HCT116 (cell line): ENCODE results near the gene PSMB7. TPM values are rescaled to one million over a fixed set of nuclear protein-coding genes. Genes with fewer than 3 reads are reported as not detected.

Experiments
- ATAC-seq: fragments of 200-7000 bp; cut with Tn5 transposase; 2 replicates; pipeline ENCODE4 v1.9.1; 2020; ENCODE audit warnings: mild to moderate bottlenecking, moderate library complexity
- BruUV-seq: library from RNA; stranded (reverse); fragments of 400-500 nt; replicated peaks from 2 replicates; lab custom pipeline; 2021; lab: Mats Ljungman, UMichigan
- CTCF ChIA-PET: fragments of 300-600 bp; sonication (Branson Sonifier 250); formaldehyde crosslinking; loops from one replicate; lab custom pipeline; 2021; ENCODE audit warnings: antibody characterized with exemption; lab: Charles Lee
- POLR2A ChIA-PET: fragments of 300-600, 350-600 bp; sonication (Branson Sonifier 250); formaldehyde crosslinking; loops from one replicate; lab custom pipeline; 2021; ENCODE audit warnings: antibody characterized with exemption; lab: Charles Lee
- RAD21 ChIA-PET, 2 experiments: fragments of 300-600 bp; sonication (Branson Sonifier 250); formaldehyde crosslinking; loops; one replicate each; lab custom pipeline; 2023; ENCODE audit warnings: low total read pairs in 2 of 2; ENCODE audit not compliant: uncharacterized antibody in 2 of 2, unreplicated experiment in 2 of 2, low non-redundant PET in 1 of 2; lab: Charles Lee
- DNase-seq: peaks from one replicate; pipeline ENCODE4 v3.0.0-alpha.2; 2010; ENCODE audit warnings: low read depth, low spot score
- H2AFZ ChIP-seq: fragments of 200-600 bp; shearing (Covaris generic), sonication (generic); 2 replicates; pipeline ENCODE4 v1.6.1; 2017; ENCODE audit warnings: low read depth, mixed run types, mixed read lengths, antibody characterized with exemption, low read length; ENCODE audit not compliant: poor library complexity, severe bottlenecking
- H3K27ac ChIP-seq: 2 replicates; pipeline ENCODE4 v1.5.1; 2012; ENCODE audit warnings: low read depth, low read length
- H3K27me3 ChIP-seq: fragments of 200-600 bp; sonication (generic); 2 replicates; pipeline ENCODE4 v1.6.1; 2016; ENCODE audit warnings: mixed run types, low read length, mixed read lengths; ENCODE audit not compliant: insufficient read depth
- H3K36me3 ChIP-seq, 2 experiments: fragments of 200-500 bp in 1 of 2; fragments of 200-600 bp in 1 of 2; sonication (Bioruptor generic) in 1 of 2; sonication (generic) in 1 of 2; 2 replicates each; pipeline versions ENCODE4 v1.5.1 to v1.6.1; 2014 to 2016; ENCODE audit warnings: low read length in 2 of 2, inconsistent platforms in 1 of 2, mixed read lengths in 1 of 2, mixed run types in 1 of 2; ENCODE audit not compliant: insufficient read depth in 2 of 2, control insufficient read depth in 1 of 2
- H3K4me1 ChIP-seq, 2 experiments: fragments of 200-600 bp in 1 of 2; sonication (generic) in 1 of 2; 2 replicates each; pipeline versions ENCODE4 v1.5.1 to v1.6.1; 2012 to 2017; ENCODE audit warnings: low read length in 2 of 2, inconsistent platforms in 1 of 2, mild to moderate bottlenecking in 1 of 2, mixed read lengths in 1 of 2, mixed run types in 1 of 2, moderate library complexity in 1 of 2; ENCODE audit not compliant: insufficient read depth in 2 of 2, control insufficient read depth in 1 of 2
- H3K4me2 ChIP-seq: fragments of 200-600 bp; sonication (generic); 2 replicates; pipeline ENCODE4 v1.6.1; 2017; ENCODE audit warnings: mixed run types, low read length, mixed read lengths
- H3K4me3 ChIP-seq, 2 experiments: fragments of 200-600 bp in 1 of 2; sonication (generic) in 1 of 2; replicated peaks in 1 of 2; 2 replicates each; pipeline ENCODE4 v1.5.1; 2011 to 2016; ENCODE audit warnings: low read length in 2 of 2, control low read depth in 1 of 2, low read depth in 1 of 2, mild to moderate bottlenecking in 1 of 2, mixed read lengths in 1 of 2, mixed run types in 1 of 2
- H3K79me2 ChIP-seq: fragments of 200-600 bp; sonication (generic); 2 replicates; pipeline ENCODE4 v1.6.1; 2017; ENCODE audit warnings: mild to moderate bottlenecking, mixed run types, low read length, moderate library complexity, mixed read lengths; ENCODE audit not compliant: insufficient read depth
- H3K9ac ChIP-seq: fragments of 200-600 bp; sonication (generic); 2 replicates; pipeline ENCODE4 v1.6.1; 2016; ENCODE audit warnings: low read length, mixed read lengths
- H3K9me2 ChIP-seq: fragments of 200-600 bp; sonication (generic), shearing (Covaris generic); 2 replicates; pipeline ENCODE4 v1.6.1; 2017; ENCODE audit warnings: mixed run types, mild to moderate bottlenecking, moderate library complexity; ENCODE audit not compliant: insufficient read depth
- H3K9me3 ChIP-seq, 2 experiments: fragments of 200-500 bp in 1 of 2; fragments of 200-600 bp in 1 of 2; sonication (Bioruptor generic) in 1 of 2; sonication (generic) in 1 of 2; 2 replicates each; pipeline ENCODE4 v1.6.1; 2014 to 2017; ENCODE audit warnings: low read length in 2 of 2, mixed read lengths in 2 of 2, inconsistent platforms in 1 of 2, low read depth in 1 of 2, mild to moderate bottlenecking in 1 of 2, mixed run types in 1 of 2, moderate library complexity in 1 of 2; ENCODE audit not compliant: control insufficient read depth in 1 of 2, insufficient read depth in 1 of 2
- H4K20me1 ChIP-seq: fragments of 200-600 bp; sonication (generic), shearing (Covaris generic); 2 replicates; pipeline ENCODE4 v1.6.1; 2017; ENCODE audit warnings: mixed run types, mild to moderate bottlenecking, moderate library complexity; ENCODE audit not compliant: insufficient read depth
- CBX3 ChIP-seq: IDR thresholded peaks from 2 replicates; pipeline ENCODE4 v1.6.1; 2012; ENCODE audit warnings: low read depth
- CEBPB ChIP-seq: IDR thresholded peaks from 2 replicates; pipeline ENCODE4 v1.6.1; 2012; ENCODE audit warnings: low read depth
- EGR1 ChIP-seq: IDR thresholded peaks from 2 replicates; pipeline ENCODE4 v1.6.1; 2012; ENCODE audit warnings: low read depth
- EZH2 ChIP-seq: fragments of 200-600 bp; sonication (generic); IDR thresholded peaks from 2 replicates; pipeline ENCODE4 v1.6.1; 2017; ENCODE audit warnings: antibody characterized with exemption, mixed run types
- EZH2phosphoT487 ChIP-seq: fragments of 200-600 bp; IDR thresholded peaks from 2 replicates; pipeline ENCODE4 v1.6.1; 2018; ENCODE audit warnings: antibody characterized with exemption, borderline replicate concordance
- FOSL1 ChIP-seq: IDR thresholded peaks from 2 replicates; pipeline ENCODE4 v1.6.1; 2012; ENCODE audit warnings: low read depth
- JUND ChIP-seq: IDR thresholded peaks from 2 replicates; pipeline ENCODE4 v1.6.1; 2012
- POLR2A ChIP-seq: IDR thresholded peaks from 2 replicates; pipeline ENCODE4 v1.7.0; 2011; ENCODE audit warnings: borderline replicate concordance; ENCODE audit not compliant: insufficient read depth, insufficient read length; ENCODE audit errors: extremely low read depth
- SIN3A ChIP-seq: IDR thresholded peaks from 2 replicates; pipeline ENCODE4 v1.6.1; 2012; ENCODE audit warnings: low read depth
- SP1 ChIP-seq: IDR thresholded peaks from 2 replicates; pipeline ENCODE4 v1.6.1; 2012; ENCODE audit warnings: low read depth
- TCF7L2 ChIP-seq: IDR thresholded peaks from 2 replicates; pipeline ENCODE4 v1.7.0; 2011; ENCODE audit warnings: borderline replicate concordance, inconsistent platforms; ENCODE audit not compliant: insufficient read depth, insufficient read length; ENCODE audit errors: extremely low read depth
- ZFX ChIP-seq: fragments of 450-650 bp; IDR thresholded peaks from 2 replicates; pipeline ENCODE4 v1.6.1; 2017
- intact Hi-C: fragments of 100-400 bp; cut with micrococcal nuclease; formaldehyde crosslinking; loops from 2 replicates; pipeline ENCODE4 v1.10.0; 2022
- total RNA-seq: library from RNA; stranded (reverse); gene quantifications from one replicate; pipeline ENCODE4 v1.2.1, GENCODE V29; 2021; ENCODE audit not compliant: unreplicated experiment
- TF ChIP-seq, protein P1 (sequence below): IDR thresholded peaks from 2 replicates; pipeline ENCODE4 v1.6.1; 2011; ENCODE audit warnings: mild to moderate bottlenecking, low read length, moderate library complexity; ENCODE audit not compliant: insufficient replicate concordance; ENCODE audit errors: extremely low read depth

PSMB7 gene
- total RNA-seq, 1 experiment from 2014 or later = 222 TPM

DNA sequence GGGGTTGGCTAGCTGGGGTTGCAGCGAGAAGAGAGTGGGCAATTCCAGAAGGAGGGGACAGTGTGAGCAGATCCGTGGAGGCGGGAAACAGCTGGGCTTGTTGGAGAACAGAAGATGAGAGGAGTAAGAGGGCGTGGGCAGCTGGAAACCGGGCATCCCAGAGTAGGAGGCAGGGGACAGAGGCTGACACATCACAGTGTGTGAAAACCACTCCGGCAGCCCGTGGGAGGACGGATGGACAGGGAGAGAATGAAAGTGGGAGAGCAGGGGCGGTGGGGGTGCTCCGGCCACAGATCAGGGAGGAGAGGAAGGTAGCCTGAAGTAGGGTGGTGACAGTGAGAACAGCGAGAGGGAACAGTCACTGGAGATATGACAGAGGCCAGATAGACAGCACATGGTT is 8.3 kb upstream of the PSMB7 start:
- RAD21 ChIA-PET = no interaction called here
- POLR2A ChIA-PET = no interaction called here
- Histone ChIP-seq H2AFZ (no peak overlapping the region), H4K20me1 (no peaks in the 10 kb centered on the region), H3K9me3 (no peaks in the 10 kb centered on the region), H3K4me1 (no peaks in the 10 kb centered on the region; a peak in 3 of 4 replicates), H3K36me3 (no peaks in the 10 kb centered on the region), H3K4me2 (no peak overlapping the region), H3K9me2 (no peaks in the 10 kb centered on the region), H3K9ac (no peak overlapping the region), H3K27ac (no peak overlapping the region), H3K27me3 (no peaks in the 10 kb centered on the region; the same call in 1 of the 2 replicates), H3K4me3 (no peak overlapping the region), H3K79me2 (no peaks in the 10 kb centered on the region)
- BruUV-seq = no TSS peak
- intact Hi-C loops = no loop called here
- TF ChIP-seq FOSL1 = no peak
- TF ChIP-seq CEBPB = no peak
- no peak for TF ChIP-seq EZH2
- no peak for TF ChIP-seq CBX3
- no peak for TF ChIP-seq ZFX
- TF ChIP-seq, protein P1, sequence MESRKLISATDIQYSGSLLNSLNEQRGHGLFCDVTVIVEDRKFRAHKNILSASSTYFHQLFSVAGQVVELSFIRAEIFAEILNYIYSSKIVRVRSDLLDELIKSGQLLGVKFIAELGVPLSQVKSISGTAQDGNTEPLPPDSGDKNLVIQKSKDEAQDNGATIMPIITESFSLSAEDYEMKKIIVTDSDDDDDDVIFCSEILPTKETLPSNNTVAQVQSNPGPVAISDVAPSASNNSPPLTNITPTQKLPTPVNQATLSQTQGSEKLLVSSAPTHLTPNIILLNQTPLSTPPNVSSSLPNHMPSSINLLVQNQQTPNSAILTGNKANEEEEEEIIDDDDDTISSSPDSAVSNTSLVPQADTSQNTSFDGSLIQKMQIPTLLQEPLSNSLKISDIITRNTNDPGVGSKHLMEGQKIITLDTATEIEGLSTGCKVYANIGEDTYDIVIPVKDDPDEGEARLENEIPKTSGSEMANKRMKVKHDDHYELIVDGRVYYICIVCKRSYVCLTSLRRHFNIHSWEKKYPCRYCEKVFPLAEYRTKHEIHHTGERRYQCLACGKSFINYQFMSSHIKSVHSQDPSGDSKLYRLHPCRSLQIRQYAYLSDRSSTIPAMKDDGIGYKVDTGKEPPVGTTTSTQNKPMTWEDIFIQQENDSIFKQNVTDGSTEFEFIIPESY = no peak
- DNase-seq = no peak
- no peak for ATAC-seq
- CTCF ChIA-PET = no interaction called here

DNA sequence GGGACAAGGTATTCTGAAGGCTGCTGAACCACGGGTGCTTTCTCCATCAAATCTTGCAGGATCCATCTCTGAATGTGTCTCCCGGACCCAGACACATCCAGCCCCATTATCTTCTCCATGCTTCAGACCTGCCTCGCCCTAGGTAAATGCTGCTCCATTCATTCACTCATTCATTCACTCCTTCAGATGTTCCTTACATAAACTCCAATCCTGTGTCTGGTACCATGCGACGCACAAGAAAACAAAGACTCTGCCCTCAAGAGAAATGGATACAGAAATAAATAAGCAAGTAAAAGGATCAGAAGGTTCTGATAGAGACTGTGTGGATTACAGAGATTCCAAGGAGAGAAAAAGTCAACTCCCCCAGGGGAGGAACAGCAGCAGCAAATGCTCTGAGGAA is 7.9 kb upstream of the PSMB7 start:
- no peak for DNase-seq
- no peaks in the 10 kb centered on the region; a peak in 3 of 4 replicates for H3K4me1 ChIP-seq
- H3K36me3 ChIP-seq = no peaks in the 10 kb centered on the region
- ChIA-PET RAD21 (no interaction called here), POLR2A (no interaction called here), CTCF (no interaction called here)
- no peaks in the 10 kb centered on the region for H3K79me2 ChIP-seq
- intact Hi-C loops = no loop called here
- H3K9me2 ChIP-seq = no peaks in the 10 kb centered on the region
- H2AFZ ChIP-seq = no peak overlapping the region
- no peaks in the 10 kb centered on the region for H4K20me1 ChIP-seq
- no peak overlapping the region for H3K9ac ChIP-seq
- H3K4me3 ChIP-seq = no peak overlapping the region
- BruUV-seq = no TSS peak
- ATAC-seq = no peak
- H3K9me3 ChIP-seq = no peaks in the 10 kb centered on the region
- no peaks in the 10 kb centered on the region; the same call in 1 of the 2 replicates for H3K27me3 ChIP-seq
- H3K4me2 ChIP-seq = no peak overlapping the region
- no peak overlapping the region for H3K27ac ChIP-seq
- no peak for TF ChIP-seq EZH2
- TF ChIP-seq EGR1 = no peak
- no peak for TF ChIP-seq JUND
- no peak for TF ChIP-seq TCF7L2
- TF ChIP-seq FOSL1 = no peak
- no peak for TF ChIP-seq CBX3
- TF ChIP-seq SIN3A = no peak
- TF ChIP-seq SP1 = no peak
- no peak for TF ChIP-seq ZFX
- no peak for TF ChIP-seq EZH2phosphoT487
- TF ChIP-seq POLR2A = no peak
- TF ChIP-seq, all 23 proteins: peak for 0
